GM12864 (cell line): Measurements from ENCODE around the gene DPYD.

Experiments
- DNase-seq: peaks from one replicate; pipeline ENCODE4 v3.0.0-alpha.2; 2011; ENCODE audit warnings: low read depth
- H3K4me3 ChIP-seq: 2 replicates; pipeline ENCODE4 v1.5.1; 2011; ENCODE audit warnings: mild to moderate bottlenecking, low read depth, low read length, control low read depth
- TF ChIP-seq, protein P1 (sequence below): IDR thresholded peaks from 2 replicates; pipeline ENCODE4 v1.5.1; 2011; ENCODE audit warnings: low read depth, mild to moderate bottlenecking, moderate library complexity, low read length, control low read depth, inconsistent platforms; ENCODE audit errors: missing control alignments

The DPYD gene

DNA sequence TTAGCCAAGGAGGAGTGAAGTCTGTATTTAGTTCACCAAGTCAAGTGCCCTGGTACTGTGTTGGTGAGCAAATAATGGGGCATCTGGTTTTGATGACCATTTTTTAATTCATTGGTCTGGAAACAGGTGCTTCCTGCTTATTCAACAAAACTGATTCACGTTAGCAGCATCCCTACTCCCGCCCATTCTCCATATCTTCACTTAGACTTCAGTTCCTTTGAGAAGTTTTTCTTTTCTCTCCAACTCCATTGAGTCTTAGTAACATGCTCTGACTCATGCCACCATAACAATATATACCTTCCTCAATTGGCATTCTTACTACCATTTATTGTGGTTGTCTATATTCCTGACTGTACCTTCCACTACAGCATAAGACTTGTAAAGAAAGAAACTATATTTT is 468.9 kb downstream of the DPYD start:
- TF ChIP-seq, protein P1, sequence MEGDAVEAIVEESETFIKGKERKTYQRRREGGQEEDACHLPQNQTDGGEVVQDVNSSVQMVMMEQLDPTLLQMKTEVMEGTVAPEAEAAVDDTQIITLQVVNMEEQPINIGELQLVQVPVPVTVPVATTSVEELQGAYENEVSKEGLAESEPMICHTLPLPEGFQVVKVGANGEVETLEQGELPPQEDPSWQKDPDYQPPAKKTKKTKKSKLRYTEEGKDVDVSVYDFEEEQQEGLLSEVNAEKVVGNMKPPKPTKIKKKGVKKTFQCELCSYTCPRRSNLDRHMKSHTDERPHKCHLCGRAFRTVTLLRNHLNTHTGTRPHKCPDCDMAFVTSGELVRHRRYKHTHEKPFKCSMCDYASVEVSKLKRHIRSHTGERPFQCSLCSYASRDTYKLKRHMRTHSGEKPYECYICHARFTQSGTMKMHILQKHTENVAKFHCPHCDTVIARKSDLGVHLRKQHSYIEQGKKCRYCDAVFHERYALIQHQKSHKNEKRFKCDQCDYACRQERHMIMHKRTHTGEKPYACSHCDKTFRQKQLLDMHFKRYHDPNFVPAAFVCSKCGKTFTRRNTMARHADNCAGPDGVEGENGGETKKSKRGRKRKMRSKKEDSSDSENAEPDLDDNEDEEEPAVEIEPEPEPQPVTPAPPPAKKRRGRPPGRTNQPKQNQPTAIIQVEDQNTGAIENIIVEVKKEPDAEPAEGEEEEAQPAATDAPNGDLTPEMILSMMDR: no peak
- H3K4me3 ChIP-seq: no peak overlapping the region
- DNase-seq: no peak

- TF ChIP-seq, protein P1: no peak
- no peak for DNase-seq
- H3K4me3 ChIP-seq: no peak overlapping the region
Measured at GRCh38 chr1:97451046-97451826, 469.6 kb downstream of the DPYD start.

GRCh38 chr1:97441966-97442365 is 478.9 kb downstream of the DPYD start:
- DNase-seq: no peak
- H3K4me3 ChIP-seq: no peak overlapping the region
- TF ChIP-seq, protein P1: no peak

GRCh38 chr1:97433824-97434177 is 487.0 kb downstream of the DPYD start:
- no peak for DNase-seq
- no peak overlapping the region for H3K4me3 ChIP-seq
- TF ChIP-seq, protein P1: no peak

DNA sequence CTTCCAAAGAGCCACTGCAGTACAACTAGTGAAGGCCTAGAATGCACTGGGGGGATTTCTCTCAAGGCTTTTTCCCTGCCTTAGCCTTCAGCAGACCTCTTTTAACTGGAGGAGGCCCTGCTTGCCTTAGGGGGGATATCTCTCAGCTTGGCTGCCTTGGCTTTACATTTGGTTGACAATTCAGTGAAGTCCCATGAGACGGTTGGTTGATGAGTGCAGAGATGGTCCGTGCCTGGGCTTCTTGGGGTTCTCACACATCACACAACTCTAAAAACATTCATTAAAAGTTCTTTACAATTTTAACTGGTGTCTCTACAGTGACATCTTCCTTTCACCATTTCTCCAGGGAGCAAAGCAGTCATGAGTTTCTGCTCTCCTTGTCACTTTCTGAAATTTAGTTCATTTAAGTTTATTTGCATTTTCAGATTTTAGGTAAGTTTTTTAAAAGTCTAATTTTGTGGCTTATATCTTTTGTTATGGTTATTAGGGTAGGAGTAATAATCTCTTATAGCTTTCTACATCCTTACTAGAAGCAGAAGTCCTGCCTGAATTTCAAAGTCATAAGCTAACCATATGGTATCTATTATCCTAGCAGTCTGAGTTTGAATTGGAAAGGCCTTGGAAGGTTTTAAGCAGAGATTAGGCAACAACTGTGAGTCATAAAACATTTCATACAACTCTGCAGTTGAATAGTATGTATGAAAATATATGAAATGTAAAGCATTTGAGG is 487.6 kb downstream of the DPYD start:
- DNase-seq: no peak
- TF ChIP-seq, protein P1: no peak
- no peak overlapping the region for H3K4me3 ChIP-seq

DNA sequence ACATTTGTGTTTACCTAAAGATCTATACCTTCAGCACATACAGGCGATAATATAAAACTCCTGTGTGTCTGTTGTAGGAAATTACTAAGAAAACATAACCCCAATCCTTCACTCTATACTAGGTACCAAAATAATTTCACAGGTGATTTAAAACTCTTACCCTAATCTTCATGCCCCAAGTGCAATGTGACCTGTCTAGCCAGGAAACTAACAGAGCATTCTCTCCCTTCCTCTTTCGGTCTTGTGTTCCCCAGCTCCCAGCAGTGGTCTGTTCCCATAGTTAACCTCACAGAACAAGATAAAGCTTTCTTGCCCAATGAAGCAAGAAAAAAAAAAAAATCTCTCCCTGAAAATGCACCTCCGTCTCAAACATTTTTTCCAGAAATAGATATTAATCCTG is 493.5 kb downstream of the DPYD start:
- no peak for DNase-seq
- TF ChIP-seq, protein P1: no peak
- H3K4me3 ChIP-seq: no peak overlapping the region
